HPDE6-E6E7 (cell line): ENCODE measurements around the gene CARNS1.

ENCODE experiments used
- DNase-seq: peaks from one replicate; pipeline ENCODE4 v3.0.0; 2011; ENCODE audit warnings: missing footprints; ENCODE audit errors: extremely low spot score

CARNS1 gene

DNA sequence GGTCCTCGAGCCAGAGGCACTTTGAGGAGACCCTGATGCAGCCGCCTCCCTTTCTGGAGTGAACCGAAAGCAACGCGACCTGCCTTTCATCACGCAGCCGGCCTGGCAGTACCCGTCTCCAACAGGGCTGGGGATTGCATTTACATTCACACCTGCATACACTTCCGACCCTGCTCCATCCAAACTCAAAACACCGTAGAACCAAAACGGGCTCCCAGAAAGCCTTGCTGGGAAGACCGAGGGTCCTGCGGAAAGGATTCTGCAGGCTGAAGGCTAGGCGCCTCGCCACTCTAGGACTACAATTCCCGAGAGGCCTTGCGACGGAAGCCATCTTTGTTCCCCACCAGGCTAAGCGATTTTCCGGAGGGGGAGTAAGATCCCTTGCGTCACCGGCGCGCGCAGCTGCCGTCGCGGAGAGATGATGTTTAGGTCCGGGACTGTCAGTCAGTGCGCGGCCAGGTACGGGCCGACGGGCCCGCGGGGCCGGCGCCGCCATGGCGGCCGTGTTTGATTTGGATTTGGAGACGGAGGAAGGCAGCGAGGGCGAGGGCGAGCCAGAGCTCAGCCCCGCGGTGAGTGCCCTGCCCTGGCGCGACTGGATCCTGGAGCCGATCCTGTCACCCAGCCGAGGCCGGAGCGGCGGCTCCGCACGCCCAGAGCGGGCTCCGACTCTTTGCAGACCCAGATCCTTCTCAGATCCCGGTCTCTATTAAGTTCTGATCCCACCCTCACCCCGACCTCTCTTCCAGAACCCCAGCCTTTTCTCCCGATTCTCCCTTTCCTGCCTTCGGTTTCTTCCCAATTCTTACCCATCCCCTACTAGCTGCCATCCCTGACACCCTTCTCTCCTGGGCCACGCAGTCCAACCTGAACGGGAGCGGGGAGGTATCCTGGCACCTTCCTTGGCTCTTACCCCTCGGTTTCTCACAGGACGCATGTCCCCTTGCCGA lies 12.8 kb downstream of the CARNS1 start, which contains the start of gene RPS6KB2:
RPS6KB2 (plus strand) TSS at position 443 of the 950 bp plus-strand sequence; CDS start at position 495, 52 bp downstream.
- peak; percentile 98 for DNase-seq

- DNase-seq, result no peak
Measured at GRCh38 chr11:67429038-67429668, 13.7 kb downstream of the CARNS1 start.

DNA sequence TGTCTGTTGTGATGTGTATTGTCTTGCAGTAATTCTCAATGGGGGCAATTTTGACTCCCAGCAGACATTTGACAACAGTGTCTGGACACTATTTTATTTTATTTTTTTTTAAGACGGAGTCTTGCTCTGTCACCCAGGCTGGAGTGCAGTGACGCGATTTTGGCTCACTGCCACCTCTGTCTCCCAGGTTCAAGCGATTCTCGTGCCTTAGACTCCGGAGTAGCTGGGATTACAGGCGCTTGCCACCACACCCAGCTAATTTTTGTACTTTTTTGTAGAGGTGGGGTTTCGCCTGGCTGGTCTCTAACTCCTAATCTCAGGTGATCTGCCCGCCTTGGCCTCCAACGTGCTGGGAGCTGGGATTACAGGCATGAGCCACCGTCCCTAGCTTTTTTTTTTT lies 14.2 kb downstream of the CARNS1 start:
- DNase-seq, result no peak

DNA sequence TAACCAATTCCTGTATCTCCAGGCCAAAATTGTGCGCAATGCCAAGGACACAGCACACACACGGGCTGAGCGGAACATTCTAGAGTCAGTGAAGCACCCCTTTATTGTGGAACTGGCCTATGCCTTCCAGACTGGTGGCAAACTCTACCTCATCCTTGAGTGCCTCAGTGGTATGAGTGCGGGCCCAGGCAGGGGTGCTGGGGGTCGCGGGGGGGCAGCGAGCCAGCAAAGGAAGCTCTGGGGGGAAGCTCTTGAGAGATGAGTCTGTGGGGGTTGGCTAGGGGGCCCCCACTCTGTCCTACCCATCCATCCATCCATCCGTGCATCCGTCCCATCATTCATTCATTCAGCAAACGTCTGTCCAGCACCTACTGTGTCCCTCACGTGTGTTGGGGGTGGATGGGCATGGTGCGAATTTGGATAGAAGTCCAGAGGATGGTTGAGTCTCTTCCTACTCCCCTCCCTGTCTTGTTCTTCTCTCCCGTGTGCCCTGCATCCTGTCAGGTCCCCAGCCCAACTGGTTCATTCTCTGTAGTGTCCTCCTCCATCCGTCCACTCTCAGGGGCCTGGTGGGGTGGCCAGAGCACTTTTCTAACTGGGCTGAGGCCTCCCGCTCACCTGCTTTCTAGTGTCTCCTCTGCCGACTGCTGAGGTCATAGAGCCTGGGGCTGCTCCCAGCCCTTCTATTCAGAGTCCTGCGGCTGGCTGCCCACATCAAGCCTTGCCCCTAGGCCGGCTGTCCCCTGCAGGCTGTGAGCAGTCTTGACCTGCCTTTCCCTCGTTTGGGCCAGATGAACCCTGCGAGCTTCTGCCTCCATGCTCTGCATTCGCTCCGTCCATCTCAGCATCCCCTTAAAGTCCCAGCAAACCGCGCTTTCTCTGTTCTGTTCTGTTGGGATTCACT lies 16.1 kb downstream of the CARNS1 start:
- DNase-seq, result no peak

DNA sequence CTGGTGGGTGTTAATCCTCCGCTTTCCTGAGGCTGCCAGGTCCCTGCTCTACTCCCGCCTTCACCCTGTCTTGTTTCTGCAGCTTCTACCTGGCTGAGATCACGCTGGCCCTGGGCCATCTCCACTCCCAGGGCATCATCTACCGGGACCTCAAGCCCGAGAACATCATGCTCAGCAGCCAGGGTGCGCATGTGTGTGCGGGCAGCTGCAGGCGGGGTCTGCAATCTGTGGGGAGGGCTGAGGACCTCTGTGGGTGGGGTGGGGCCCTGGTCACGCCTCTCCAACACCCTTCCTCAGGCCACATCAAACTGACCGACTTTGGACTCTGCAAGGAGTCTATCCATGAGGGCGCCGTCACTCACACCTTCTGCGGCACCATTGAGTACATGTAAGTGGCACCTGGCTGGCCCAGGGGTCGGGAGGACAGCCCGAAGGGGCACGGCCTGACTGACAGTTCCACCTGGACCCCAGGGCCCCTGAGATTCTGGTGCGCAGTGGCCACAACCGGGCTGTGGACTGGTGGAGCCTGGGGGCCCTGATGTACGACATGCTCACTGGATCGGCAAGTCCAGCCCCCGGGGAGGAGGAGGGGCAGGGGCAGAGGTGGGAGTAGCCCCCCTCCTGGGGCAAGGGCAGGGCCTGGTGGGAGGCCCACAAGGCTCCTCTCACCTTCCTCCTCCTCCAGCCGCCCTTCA lies 17.3 kb downstream of the CARNS1 start:
- DNase-seq, result no peak

GRCh38 chr11:67433536-67434394 lies 18.3 kb downstream of the CARNS1 start:
- DNase-seq, result no peak

DNA sequence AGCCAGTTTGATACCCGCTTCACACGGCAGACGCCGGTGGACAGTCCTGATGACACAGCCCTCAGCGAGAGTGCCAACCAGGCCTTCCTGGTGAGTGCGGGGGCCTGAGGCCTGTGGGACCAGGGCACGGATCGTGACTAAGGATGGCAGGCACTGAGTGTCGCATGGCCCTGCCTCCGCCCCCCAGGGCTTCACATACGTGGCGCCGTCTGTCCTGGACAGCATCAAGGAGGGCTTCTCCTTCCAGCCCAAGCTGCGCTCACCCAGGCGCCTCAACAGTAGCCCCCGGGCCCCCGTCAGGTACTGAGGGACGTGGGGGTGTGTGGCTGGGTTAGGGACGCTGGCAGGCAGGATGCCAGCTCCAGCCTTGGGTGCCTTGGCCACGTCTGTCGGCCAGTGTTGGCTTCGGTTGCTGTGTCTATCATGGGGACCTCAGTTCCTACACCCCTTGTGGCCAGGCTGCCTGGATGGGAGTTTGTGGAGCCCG lies 19.0 kb downstream of the CARNS1 start:
- DNase-seq, result no peak

- DNase-seq, result no peak
Measured at GRCh38 chr11:67435031-67435726, 19.7 kb downstream of the CARNS1 start.

- no peak for DNase-seq
Measured at GRCh38 chr11:67435727-67436458, 20.4 kb downstream of the CARNS1 start.

DNA sequence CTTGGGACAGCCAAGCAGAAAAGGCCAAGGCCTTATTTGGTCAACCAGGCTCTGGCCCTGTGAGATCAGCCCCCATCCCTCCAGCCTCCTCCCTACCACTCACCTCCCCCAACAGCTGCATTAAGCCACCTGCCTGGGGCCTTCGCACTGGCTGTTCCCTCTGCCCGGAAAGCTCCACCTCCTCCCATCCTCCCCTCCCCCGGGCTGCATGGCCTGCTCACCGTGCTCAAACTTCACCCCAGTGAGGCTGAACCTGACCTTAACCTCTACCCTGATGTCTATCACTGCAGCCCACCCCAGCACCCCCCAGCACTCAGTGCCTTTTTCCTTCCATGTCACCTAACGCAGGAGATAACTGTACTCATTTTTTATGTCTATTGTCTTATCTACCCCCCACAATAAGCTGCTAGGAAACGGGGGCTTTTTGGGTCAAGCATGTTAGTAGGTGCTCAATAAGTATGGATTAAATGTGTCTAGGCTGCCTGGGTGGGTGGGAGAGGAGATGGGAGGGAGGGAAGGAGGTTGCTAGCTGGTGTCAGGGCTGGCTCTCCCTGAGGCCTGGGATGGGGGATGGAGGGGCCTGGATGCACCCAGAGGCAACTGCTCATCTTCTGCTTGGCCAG lies 21.1 kb downstream of the CARNS1 start:
- DNase-seq, result no peak

DNA sequence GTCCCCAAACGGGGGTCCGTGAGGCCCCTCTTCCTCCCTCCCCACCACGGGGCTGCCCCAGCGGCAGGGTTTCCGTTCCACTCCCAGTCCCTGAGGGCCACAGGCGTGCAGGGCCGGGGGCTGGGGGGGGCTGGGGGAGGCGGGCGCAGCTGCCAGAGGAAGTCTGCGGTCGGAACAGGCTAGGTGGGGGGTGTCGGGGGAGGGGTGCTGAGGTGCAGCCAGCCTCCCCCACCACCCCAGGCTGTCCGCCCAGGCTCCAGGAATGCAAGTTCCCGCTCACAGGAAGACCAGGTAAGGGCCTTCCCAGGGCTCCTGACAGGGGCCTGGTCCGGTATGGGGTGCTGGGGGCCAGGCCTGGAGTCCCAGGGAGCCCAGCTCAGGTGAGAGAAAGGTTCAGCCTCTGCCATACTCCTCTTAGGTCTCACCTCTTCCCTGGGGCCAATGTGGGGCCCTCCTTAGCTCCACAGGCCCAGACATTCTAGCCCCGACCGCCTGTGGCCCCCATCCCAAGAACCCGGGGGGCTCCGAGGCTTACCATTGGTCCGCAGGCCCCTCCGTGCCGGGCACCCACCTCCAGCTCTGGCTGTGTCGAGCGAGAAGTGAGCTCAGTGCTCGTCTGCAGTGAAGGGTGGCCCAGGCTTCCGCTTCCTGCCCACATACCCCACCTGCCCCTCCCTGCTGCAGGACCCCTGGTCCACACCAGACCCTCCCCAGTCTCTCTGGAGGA lies 21.8 kb downstream of the CARNS1 start, which contains the start of gene PTPRCAP:
PTPRCAP (minus strand) TSS at position 601 of the 727 bp plus-strand sequence; CDS start at position 538, 63 bp downstream.
- DNase-seq, result no peak

DNA sequence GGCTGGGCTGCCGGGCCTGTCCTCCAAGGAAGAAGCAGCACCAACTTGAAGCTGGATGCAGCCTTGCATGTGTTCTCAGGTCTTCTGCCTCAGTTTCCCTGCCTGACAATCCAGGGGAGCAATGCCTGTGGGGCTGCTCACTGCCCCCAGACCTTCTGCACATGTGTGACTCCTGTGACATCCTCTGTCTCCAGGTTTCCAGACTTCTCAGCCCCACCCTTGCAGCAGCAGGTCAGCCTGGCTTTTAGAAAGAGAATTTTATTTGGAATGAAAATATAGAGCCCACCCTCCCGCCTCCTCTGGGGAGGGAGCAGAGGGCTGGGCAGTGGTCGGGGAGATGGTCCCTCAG lies 22.3 kb downstream of the CARNS1 start:
- no peak for DNase-seq

- no peak for DNase-seq
Measured at GRCh38 chr11:67438158-67438902, 22.9 kb downstream of the CARNS1 start.

DNA sequence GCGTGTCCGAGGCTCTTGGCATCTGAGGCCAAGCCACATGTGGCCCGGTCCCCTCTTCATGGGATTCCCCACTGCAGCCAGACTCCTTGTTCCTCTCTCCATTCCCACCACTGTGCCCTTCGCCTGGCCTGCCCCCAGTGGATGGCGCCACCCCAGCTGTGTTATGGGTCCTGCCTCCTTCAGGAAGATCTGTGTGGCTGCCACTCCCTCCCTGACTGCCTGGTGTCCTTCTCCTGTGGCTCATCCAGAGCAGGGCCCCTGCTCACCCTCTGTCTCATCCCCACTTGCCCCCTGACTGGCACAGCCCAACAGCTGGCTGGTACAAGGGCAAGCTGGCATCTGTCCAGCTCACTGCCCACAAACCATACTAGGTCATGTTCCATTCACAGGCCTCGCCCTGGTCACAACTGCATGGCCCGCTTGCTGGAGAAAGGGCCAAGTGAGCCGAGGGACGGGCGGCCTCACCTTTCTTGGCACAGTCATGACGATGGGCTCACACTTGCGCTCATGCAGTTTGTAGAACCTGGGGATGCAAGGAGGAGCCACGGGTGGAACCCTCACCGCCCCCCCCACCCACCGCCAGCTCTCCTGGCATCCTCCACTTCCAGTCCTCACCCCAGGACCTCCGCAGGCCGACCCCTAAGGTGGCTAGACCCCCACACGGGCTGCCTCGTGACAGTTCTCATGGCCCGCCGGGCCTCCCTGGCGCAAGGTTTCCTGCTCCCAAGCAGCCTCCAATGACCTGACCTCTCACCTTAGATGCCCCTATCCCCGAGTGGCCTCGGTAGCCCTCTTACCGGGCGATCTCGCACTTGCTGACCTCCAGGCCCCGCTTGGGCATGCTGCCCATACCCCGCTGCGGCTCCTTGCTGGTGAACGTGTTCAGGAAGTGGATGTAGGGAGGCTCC lies 24.1 kb downstream of the CARNS1 start:
- no peak for DNase-seq

DNA sequence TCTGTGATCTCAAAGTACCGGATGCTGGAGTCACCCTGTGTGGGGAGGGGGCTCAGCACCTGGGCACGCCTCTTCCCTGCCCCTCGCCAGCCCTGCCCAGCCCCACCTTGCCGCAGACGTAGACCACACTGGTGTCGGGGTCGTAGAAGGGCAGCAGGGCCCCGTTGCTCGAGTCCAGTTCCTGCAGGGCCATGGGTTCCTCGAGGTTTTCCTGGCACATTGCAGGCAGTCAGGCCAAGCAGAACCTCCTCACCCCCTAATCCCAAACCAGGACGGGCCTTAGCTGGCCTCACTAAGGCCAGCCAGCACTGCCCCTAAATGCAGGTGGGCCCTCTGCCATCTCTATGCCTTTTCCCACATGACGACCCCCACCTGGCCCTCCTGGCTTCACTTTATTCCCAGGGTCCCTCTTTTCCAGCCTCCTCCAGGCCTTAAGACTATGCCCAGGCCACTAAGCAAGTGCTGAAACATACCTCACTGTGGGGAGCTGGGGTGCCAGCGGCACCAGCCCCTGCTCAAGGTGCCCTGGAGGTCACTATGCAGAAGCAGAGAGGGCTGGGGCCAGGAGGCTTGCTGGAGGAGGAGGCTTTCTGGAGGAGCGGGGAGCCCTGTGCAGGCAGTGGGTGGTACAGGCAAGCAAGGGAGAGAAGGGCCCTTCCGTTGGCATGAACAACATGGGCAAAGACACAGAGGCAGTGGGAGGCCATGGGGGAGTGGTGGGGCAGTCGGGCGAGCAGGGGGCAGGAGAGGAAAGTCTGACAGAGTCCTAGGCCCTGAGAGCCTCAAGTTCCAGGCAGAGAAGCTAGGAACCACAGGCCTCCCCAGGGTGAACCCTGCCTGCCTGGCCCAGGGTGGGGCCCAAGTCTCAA lies 25.0 kb downstream of the CARNS1 start:
- DNase-seq, result no peak
